Activated naive CD8-positive, alpha-beta T cell treated with anti-CD3 and anti-CD28 coated beads, Interleukin-2, amount 50 U/mL, for 24 hours (primary cell): Measurements from ENCODE around the gene ANXA5.
"Not testable (repeated sequence)": the region's sequence is repeated elsewhere in the genome, so short reads cannot be mapped to it uniquely, and the experiment has no call there.

Experiments used
- ATAC-seq: fragments of 150-1000 bp; cut with Tn5 transposase; one replicate; pipeline ENCODE4 v1.10.0; 2021
- DNase-seq: peaks from one replicate; pipeline ENCODE4 v3.0.0; 2021
- H3K27ac Mint-ChIP-seq: one replicate; pipeline ENCODE4 v1.8.0; 2021; ENCODE audit warnings: mild to moderate bottlenecking, mixed read lengths
- H3K27me3 Mint-ChIP-seq: one replicate; pipeline ENCODE4 v1.8.0; 2021; ENCODE audit warnings: mixed read lengths
- H3K36me3 Mint-ChIP-seq: one replicate; pipeline ENCODE4 v1.8.0; 2021; ENCODE audit warnings: low read depth, mixed read lengths
- H3K4me1 Mint-ChIP-seq: one replicate; pipeline ENCODE4 v1.8.0; 2021; ENCODE audit warnings: mixed read lengths
- H3K4me3 Mint-ChIP-seq: one replicate; pipeline ENCODE4 v1.8.0; 2021; ENCODE audit warnings: mild to moderate bottlenecking, moderate library complexity, mixed read lengths
- H3K9me3 Mint-ChIP-seq: one replicate; pipeline ENCODE4 v1.8.0; 2021; ENCODE audit warnings: mixed read lengths

ANXA5 gene

GRCh38 chr4:121679267-121679666 lies 17.5 kb downstream of the ANXA5 start:
- ATAC-seq (no peak), DNase-seq (no peak)
- H3K27me3 Mint-ChIP-seq, result no peaks in the 10 kb centered on the region
- H3K4me1 Mint-ChIP-seq, result no peaks in the 10 kb centered on the region
- H3K27ac Mint-ChIP-seq, result no peak overlapping the region
- peaks cover 32% of the 10 kb centered on the region for H3K36me3 Mint-ChIP-seq
- H3K4me3 Mint-ChIP-seq, result no peak overlapping the region
- H3K9me3 Mint-ChIP-seq, result no peaks in the 10 kb centered on the region

GRCh38 chr4:121677524-121677923 lies 19.3 kb downstream of the ANXA5 start:
- H3K27ac Mint-ChIP-seq, result no peak overlapping the region
- no peaks in the 10 kb centered on the region for H3K27me3 Mint-ChIP-seq
- no peaks in the 10 kb centered on the region for H3K4me1 Mint-ChIP-seq
- peaks cover 32% of the 10 kb centered on the region for H3K36me3 Mint-ChIP-seq
- no peaks in the 10 kb centered on the region for H3K9me3 Mint-ChIP-seq
- H3K4me3 Mint-ChIP-seq, result no peak overlapping the region
- DNase-seq (no peak), ATAC-seq (no peak)

- ATAC-seq (no peak), DNase-seq (no peak)
- Mint-ChIP-seq H3K36me3 (peaks cover 36% of the 10 kb centered on the region), H3K4me1 (no peaks in the 10 kb centered on the region), H3K4me3 (no peak overlapping the region), H3K27ac (no peak overlapping the region), H3K9me3 (no peaks in the 10 kb centered on the region), H3K27me3 (no peaks in the 10 kb centered on the region)
Measured at GRCh38 chr4:121676345-121677075, 20.3 kb downstream of the ANXA5 start.

GRCh38 chr4:121675715-121676114 lies 21.1 kb downstream of the ANXA5 start:
- no peaks in the 10 kb centered on the region for H3K27me3 Mint-ChIP-seq
- H3K27ac Mint-ChIP-seq, result no peak overlapping the region
- H3K4me1 Mint-ChIP-seq, result no peaks in the 10 kb centered on the region
- H3K9me3 Mint-ChIP-seq, result no peaks in the 10 kb centered on the region
- DNase-seq (no peak), ATAC-seq (no peak)
- no peak overlapping the region for H3K4me3 Mint-ChIP-seq
- H3K36me3 Mint-ChIP-seq, result peaks cover 34% of the 10 kb centered on the region

GRCh38 chr4:121674696-121675095 lies 22.1 kb downstream of the ANXA5 start:
- H3K9me3 Mint-ChIP-seq, result no peaks in the 10 kb centered on the region
- no peak for DNase-seq
- H3K4me3 Mint-ChIP-seq, result no peak overlapping the region
- H3K4me1 Mint-ChIP-seq, result no peaks in the 10 kb centered on the region
- H3K36me3 Mint-ChIP-seq, result peaks cover 26% of the 10 kb centered on the region
- no peak overlapping the region for H3K27ac Mint-ChIP-seq
- no peak for ATAC-seq
- no peaks in the 10 kb centered on the region for H3K27me3 Mint-ChIP-seq

- ATAC-seq (no peak), DNase-seq (no peak)
- no peaks in the 10 kb centered on the region for H3K9me3 Mint-ChIP-seq
- H3K36me3 Mint-ChIP-seq, result peaks cover 31% of the 10 kb centered on the region
- H3K4me1 Mint-ChIP-seq, result peaks cover 5% of the 10 kb centered on the region
- H3K4me3 Mint-ChIP-seq, result no peak overlapping the region
- H3K27ac Mint-ChIP-seq, result no peak overlapping the region
- no peaks in the 10 kb centered on the region for H3K27me3 Mint-ChIP-seq
Measured at GRCh38 chr4:121674191-121674590, 22.6 kb downstream of the ANXA5 start.

GRCh38 chr4:121669163-121669550 lies 27.6 kb downstream of the ANXA5 start:
- Mint-ChIP-seq H3K27ac (no peak overlapping the region), H3K36me3 (peaks cover 31% of the 10 kb centered on the region), H3K4me3 (no peak overlapping the region), H3K27me3 (no peaks in the 10 kb centered on the region), H3K4me1 (peaks cover 15% of the 10 kb centered on the region), H3K9me3 (no peaks in the 10 kb centered on the region)
- DNase-seq (no peak), ATAC-seq (no peak)

GRCh38 chr4:121668368-121669162 lies 28.2 kb downstream of the ANXA5 start:
- Mint-ChIP-seq H3K27me3 (no peaks in the 10 kb centered on the region), H3K9me3 (no peaks in the 10 kb centered on the region), H3K36me3 (peaks cover 31% of the 10 kb centered on the region), H3K4me3 (no peak overlapping the region), H3K4me1 (peaks cover 15% of the 10 kb centered on the region), H3K27ac (peak overlapping the region; percentile 8)
- ATAC-seq, result peak; percentile 84
- DNase-seq, result no peak

GRCh38 chr4:121666091-121666679 lies 30.6 kb downstream of the ANXA5 start:
- H3K27ac Mint-ChIP-seq, result no peak overlapping the region
- no peak for DNase-seq
- no peak overlapping the region for H3K4me3 Mint-ChIP-seq
- no peak for ATAC-seq
- H3K27me3 Mint-ChIP-seq, result no peaks in the 10 kb centered on the region
- H3K9me3 Mint-ChIP-seq, result no peaks in the 10 kb centered on the region
- peaks cover 22% of the 10 kb centered on the region for H3K36me3 Mint-ChIP-seq
- H3K4me1 Mint-ChIP-seq, result peaks cover 15% of the 10 kb centered on the region

- peaks cover 20% of the 10 kb centered on the region for H3K36me3 Mint-ChIP-seq
- no peaks in the 10 kb centered on the region for H3K9me3 Mint-ChIP-seq
- DNase-seq (no peak), ATAC-seq (no peak)
- no peak overlapping the region for H3K27ac Mint-ChIP-seq
- no peaks in the 10 kb centered on the region for H3K27me3 Mint-ChIP-seq
- H3K4me3 Mint-ChIP-seq, result no peak overlapping the region
- H3K4me1 Mint-ChIP-seq, result peaks cover 15% of the 10 kb centered on the region
Measured at GRCh38 chr4:121665371-121665770, 31.4 kb downstream of the ANXA5 start.

GRCh38 chr4:121662225-121662624 lies 34.6 kb downstream of the ANXA5 start:
- peaks cover 5% of the 10 kb centered on the region for H3K36me3 Mint-ChIP-seq

GRCh38 chr4:121660175-121660933 lies 36.4 kb downstream of the ANXA5 start:
- not testable (repeated sequence) for H3K27me3 Mint-ChIP-seq, H3K9me3 Mint-ChIP-seq, H3K27ac Mint-ChIP-seq, H3K4me1 Mint-ChIP-seq, ATAC-seq, H3K4me3 Mint-ChIP-seq, H3K36me3 Mint-ChIP-seq, DNase-seq

More at GRCh38 chr4:121662225-121662624, 34.6 kb downstream of the ANXA5 start:
- Mint-ChIP-seq H3K4me3 (no peak overlapping the region), H3K27ac (no peak overlapping the region), H3K4me1 (no peaks in the 10 kb centered on the region), H3K27me3 (no peaks in the 10 kb centered on the region), H3K9me3 (no peaks in the 10 kb centered on the region)
- DNase-seq (no peak), ATAC-seq (no peak)

- no peak for ATAC-seq
- no peaks in the 10 kb centered on the region for H3K36me3 Mint-ChIP-seq
- DNase-seq, result no peak
- no peaks in the 10 kb centered on the region for H3K9me3 Mint-ChIP-seq
- H3K4me1 Mint-ChIP-seq, result no peaks in the 10 kb centered on the region
- peaks cover 4% of the 10 kb centered on the region for H3K27me3 Mint-ChIP-seq
- no peak overlapping the region for H3K4me3 Mint-ChIP-seq
- no peak overlapping the region for H3K27ac Mint-ChIP-seq
Measured at GRCh38 chr4:121658125-121658524, 38.7 kb downstream of the ANXA5 start.

- Mint-ChIP-seq H3K27ac (no peak overlapping the region), H3K36me3 (no peaks in the 10 kb centered on the region), H3K27me3 (peaks cover 4% of the 10 kb centered on the region), H3K9me3 (no peaks in the 10 kb centered on the region), H3K4me3 (no peak overlapping the region), H3K4me1 (no peaks in the 10 kb centered on the region)
- ATAC-seq (no peak), DNase-seq (no peak)
Measured at GRCh38 chr4:121656269-121656641, 40.5 kb downstream of the ANXA5 start.
